ENCODE data around the gene MRPL40.

Gene MRPL40

GRCh38 chr22:19473578-19473977, 41.2 kb downstream of the MRPL40 start:
- Mint-ChIP-seq H3K27ac (no peak overlapping the region), H3K27me3 (no peaks in the 10 kb centered on the region), H3K4me1 (ENCODE audit: low read depth) (peaks cover 33% of the 10 kb centered on the region), H3K4me3 (no peak overlapping the region), H3K36me3 (peaks cover 2% of the 10 kb centered on the region), H3K9me3 (ENCODE audit: low read depth) (no peaks in the 10 kb centered on the region)

DNA sequence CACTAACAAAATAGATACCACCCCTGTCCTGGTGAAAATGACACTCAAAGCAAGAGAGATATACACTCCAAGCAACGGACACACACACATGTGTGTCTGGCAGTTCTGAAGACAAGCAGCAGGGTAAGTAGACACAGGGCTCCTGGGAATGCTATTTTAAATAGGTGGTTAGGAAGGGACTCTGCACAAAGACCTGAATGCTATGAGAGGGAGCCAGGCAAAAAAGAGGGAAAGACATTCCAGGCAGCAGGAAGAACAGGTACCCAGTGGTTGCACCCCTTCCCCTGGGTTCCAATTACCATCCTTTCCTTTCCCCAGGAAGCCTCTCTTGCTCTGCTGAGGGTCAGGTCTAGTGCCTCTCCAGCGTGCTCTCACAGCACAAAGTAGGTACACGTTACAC, 43.7 kb downstream of the MRPL40 start:
- Mint-ChIP-seq H3K4me3 (no peak overlapping the region), H3K4me1 (ENCODE audit: low read depth) (peaks cover 40% of the 10 kb centered on the region), H3K36me3 (peaks cover 4% of the 10 kb centered on the region), H3K9me3 (ENCODE audit: low read depth) (no peaks in the 10 kb centered on the region), H3K27me3 (no peaks in the 10 kb centered on the region), H3K27ac (no peak overlapping the region)

- Mint-ChIP-seq H3K4me1 (ENCODE audit: low read depth) (peaks cover 40% of the 10 kb centered on the region), H3K36me3 (peaks cover 4% of the 10 kb centered on the region), H3K4me3 (peak overlapping the region; percentile 99), H3K27me3 (no peaks in the 10 kb centered on the region), H3K27ac (peak overlapping the region; percentile 75), H3K9me3 (ENCODE audit: low read depth) (no peaks in the 10 kb centered on the region)
These were observed 45.1 kb downstream of the MRPL40 start for GRCh38 chr22:19477321-19478044.

DNA sequence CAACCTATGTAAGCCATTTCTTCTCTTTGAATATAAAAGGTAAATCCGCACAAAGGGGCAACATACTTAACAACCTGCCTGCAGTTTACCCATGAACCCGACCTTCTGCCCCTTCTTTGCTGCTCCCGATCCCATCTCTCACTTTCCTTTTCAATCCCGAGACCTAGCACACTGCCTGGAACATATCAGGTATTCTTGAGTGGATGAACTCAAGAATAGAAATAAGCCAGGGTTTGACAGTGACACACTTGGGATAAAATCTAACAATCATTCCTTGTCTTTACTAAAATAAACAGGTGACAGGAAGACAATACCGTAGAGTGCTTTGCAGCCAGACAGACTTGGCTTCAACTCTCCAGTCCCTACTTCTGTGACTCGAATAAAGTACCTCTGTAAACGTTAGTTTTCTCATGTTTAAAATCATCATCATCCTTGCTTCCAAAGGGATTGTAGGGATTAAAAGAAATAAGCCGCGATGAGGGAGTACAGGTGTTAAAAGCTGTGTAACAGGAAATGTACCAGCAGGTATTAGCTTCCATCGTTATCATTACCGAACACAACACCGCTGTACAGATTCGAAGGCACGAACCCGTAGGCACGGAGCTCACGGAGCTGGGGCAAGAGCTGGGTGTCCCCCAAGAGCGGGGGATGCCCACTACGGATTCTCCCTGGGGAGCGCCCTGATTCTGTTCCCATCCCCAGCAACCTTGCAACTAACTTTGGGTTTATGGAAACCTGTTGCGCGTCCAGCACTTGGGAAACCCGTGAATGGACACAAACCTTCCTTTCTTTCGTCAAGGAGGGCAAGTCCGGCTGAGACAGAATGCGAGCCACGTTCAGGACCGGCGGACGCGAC, 45.9 kb downstream of the MRPL40 start:
- no peaks in the 10 kb centered on the region for H3K27me3 Mint-ChIP-seq
- H3K36me3 Mint-ChIP-seq, result peaks cover 4% of the 10 kb centered on the region
- no peaks in the 10 kb centered on the region for H3K9me3 Mint-ChIP-seq (ENCODE audit: low read depth)
- H3K4me3 Mint-ChIP-seq, result peak overlapping the region; percentile 99
- H3K27ac Mint-ChIP-seq, result peak overlapping the region; percentile 75
- H3K4me1 Mint-ChIP-seq (ENCODE audit: low read depth), result peaks cover 38% of the 10 kb centered on the region

DNA sequence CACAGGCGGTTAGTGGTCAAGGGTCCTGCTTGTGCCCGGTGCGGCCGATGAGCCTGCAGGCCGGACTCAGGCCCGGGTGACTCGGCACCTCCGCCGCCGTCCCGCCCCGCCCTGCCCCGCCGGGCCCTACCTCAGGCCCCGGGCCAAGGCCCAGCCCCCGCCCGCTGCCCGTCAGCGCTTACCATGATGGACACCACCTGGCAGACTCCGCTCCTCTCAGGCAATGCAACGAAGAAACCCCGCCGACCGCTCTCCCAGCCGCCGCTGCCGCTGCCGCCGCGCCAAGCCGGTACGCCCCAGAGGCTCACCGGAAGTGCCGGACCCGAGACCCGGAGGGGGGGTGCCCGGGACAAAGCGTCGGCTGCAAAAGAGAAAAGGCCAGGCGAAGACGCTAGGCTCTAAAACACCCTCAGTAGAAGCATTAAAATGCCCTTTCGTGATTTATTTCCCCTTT, 46.6 kb downstream of the MRPL40 start, which contains the start of gene UFD1:
Gene UFD1, minus strand, starts transcription at position 293 of the 454 bp plus-strand sequence. Its CDS starts 108 bp downstream, at position 185.
- H3K4me1 Mint-ChIP-seq (ENCODE audit: low read depth), result peaks cover 37% of the 10 kb centered on the region

GRCh38 chr22:19479355-19480172, 47.2 kb downstream of the MRPL40 start, which contains the start of gene CDC45:
CDC45 (plus strand) TSS chr22:19479920; CDS start chr22:19479969, 49 bp downstream.
- Mint-ChIP-seq H3K36me3 (peaks cover 9% of the 10 kb centered on the region), H3K27me3 (no peaks in the 10 kb centered on the region), H3K27ac (peak within 1 kb of the TSS; percentile 100), H3K4me1 (ENCODE audit: low read depth) (peaks cover 35% of the 10 kb centered on the region), H3K4me3 (peak within 1 kb of the TSS; percentile 99), H3K9me3 (ENCODE audit: low read depth) (no peaks in the 10 kb centered on the region)

More for the DNA sequence above, 46.6 kb downstream of the MRPL40 start, which contains the start of gene UFD1:
- peaks cover 7% of the 10 kb centered on the region for H3K36me3 Mint-ChIP-seq
- H3K4me3 Mint-ChIP-seq, result peak within 1 kb of the TSS; percentile 99
- H3K9me3 Mint-ChIP-seq (ENCODE audit: low read depth), result no peaks in the 10 kb centered on the region
- peak within 1 kb of the TSS; percentile 100 for H3K27ac Mint-ChIP-seq
- no peaks in the 10 kb centered on the region for H3K27me3 Mint-ChIP-seq

DNA sequence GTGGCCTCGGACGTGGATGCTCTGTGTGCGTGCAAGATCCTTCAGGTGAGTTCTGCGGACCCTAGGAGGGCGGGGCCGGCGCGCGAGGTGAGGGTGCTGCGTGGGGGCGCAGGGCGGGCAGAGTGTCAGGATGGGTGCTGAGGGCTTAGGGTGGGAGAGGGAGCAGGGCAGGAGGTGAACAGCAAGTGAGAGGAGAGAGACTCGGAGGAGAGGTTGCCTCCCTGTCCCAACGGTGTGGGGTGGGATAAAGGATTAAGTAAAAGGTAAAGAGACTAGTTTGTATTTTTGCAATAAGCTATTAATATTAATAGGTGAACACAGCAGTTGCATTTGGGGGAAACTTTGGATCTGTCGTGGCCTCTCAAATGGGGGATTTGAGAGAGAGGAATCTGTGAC, 47.8 kb downstream of the MRPL40 start:
- Mint-ChIP-seq H3K27me3 (no peaks in the 10 kb centered on the region), H3K36me3 (peaks cover 11% of the 10 kb centered on the region), H3K4me3 (peak overlapping the region; percentile 99), H3K9me3 (ENCODE audit: low read depth) (no peaks in the 10 kb centered on the region), H3K27ac (peak overlapping the region; percentile 100), H3K4me1 (ENCODE audit: low read depth) (peaks cover 34% of the 10 kb centered on the region)

DNA sequence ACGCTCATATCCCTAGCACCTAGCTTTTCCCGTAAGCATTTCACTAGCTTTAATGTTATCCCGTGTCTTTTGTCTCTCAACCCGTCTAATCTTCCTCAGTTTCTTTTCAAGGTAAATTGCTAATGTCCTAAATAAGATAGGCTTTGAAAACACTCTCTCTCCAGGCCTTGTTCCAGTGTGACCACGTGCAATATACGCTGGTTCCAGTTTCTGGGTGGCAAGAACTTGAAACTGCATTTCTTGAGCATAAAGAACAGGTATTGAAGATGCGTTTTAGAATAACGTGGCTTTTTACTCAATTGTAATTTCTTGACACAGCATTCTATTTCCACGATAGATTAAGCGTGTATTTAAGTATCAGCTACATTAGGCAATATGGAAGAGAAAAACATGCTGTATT, 48.4 kb downstream of the MRPL40 start:
- H3K36me3 Mint-ChIP-seq, result peaks cover 9% of the 10 kb centered on the region
- H3K4me1 Mint-ChIP-seq (ENCODE audit: low read depth), result peaks cover 28% of the 10 kb centered on the region
- H3K27ac Mint-ChIP-seq, result no peak overlapping the region
- peak overlapping the region; percentile 99 for H3K4me3 Mint-ChIP-seq
- no peaks in the 10 kb centered on the region for H3K27me3 Mint-ChIP-seq
- no peaks in the 10 kb centered on the region for H3K9me3 Mint-ChIP-seq (ENCODE audit: low read depth)

GRCh38 chr22:19482297-19482696, 50.0 kb downstream of the MRPL40 start:
- no peaks in the 10 kb centered on the region for H3K27me3 Mint-ChIP-seq
- peaks cover 11% of the 10 kb centered on the region for H3K36me3 Mint-ChIP-seq
- H3K4me1 Mint-ChIP-seq (ENCODE audit: low read depth), result peaks cover 17% of the 10 kb centered on the region
- no peaks in the 10 kb centered on the region for H3K9me3 Mint-ChIP-seq (ENCODE audit: low read depth)
- H3K4me3 Mint-ChIP-seq, result no peak overlapping the region
- no peak overlapping the region for H3K27ac Mint-ChIP-seq

DNA sequence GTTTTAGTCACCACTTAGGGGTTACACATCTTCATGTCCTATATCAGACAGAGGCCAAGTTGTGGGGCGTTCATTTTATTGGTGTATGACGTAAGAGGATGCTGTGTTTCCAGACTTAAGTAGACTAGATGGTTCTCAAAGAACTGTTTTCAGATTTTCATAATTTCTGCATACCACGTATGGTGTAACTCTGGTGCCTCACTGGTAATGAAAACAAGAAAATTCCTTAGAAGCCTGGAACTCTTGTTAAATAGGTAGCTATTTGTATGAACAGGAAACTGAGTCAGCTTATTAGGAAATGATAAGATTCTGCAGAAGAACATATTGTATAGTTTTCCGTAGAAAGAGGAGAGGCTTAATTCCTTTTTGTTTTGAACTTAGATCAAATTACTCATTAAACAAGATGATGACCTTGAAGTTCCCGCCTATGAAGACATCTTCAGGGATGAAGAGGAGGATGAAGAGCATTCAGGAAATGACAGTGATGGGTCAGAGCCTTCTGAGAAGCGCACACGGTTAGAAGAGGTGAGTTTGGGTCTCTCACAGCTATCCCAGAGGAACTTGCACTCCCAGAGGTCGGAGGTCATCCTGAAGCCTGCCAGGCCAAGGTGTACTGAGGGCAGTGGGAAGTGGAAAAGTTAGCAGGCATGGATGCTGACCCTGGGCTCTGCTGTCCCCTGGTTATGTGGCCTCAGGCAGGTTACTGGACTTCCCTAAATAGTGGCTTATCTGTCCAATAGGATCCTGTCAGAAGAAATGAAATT, 51.3 kb downstream of the MRPL40 start:
- no peaks in the 10 kb centered on the region for H3K27me3 Mint-ChIP-seq
- H3K27ac Mint-ChIP-seq, result peak overlapping the region; percentile 69
- H3K4me3 Mint-ChIP-seq, result no peak overlapping the region
- peaks cover 7% of the 10 kb centered on the region for H3K4me1 Mint-ChIP-seq (ENCODE audit: low read depth)
- H3K36me3 Mint-ChIP-seq, result peaks cover 11% of the 10 kb centered on the region
- H3K9me3 Mint-ChIP-seq (ENCODE audit: low read depth), result no peaks in the 10 kb centered on the region

All from activated naive CD8-positive, alpha-beta T cell (primary cell).